HG02884 (cell line): ENCODE data around the gene ADNP2.
"Not testable (repeated sequence)": the region's sequence is repeated elsewhere in the genome, so short reads cannot be mapped to it uniquely, and the experiment has no call there.

Experiments
- ATAC-seq: cut with Tn5 transposase; IDR thresholded peaks from one replicate; pipeline ENCODE4 v1.9.1; 2021; ENCODE audit warnings: mild to moderate bottlenecking, moderate library complexity; ENCODE audit not compliant: unreplicated experiment

Gene ADNP2

GRCh38 chr18:80145196-80145804, 36.2 kb downstream of the ADNP2 start:
- no peak for ATAC-seq

- ATAC-seq: peak; percentile 27
Measured at GRCh38 chr18:80147037-80147417, 38.0 kb downstream of the ADNP2 start.

- ATAC-seq: peak; percentile 86
Measured at GRCh38 chr18:80147418-80148325, 38.6 kb downstream of the ADNP2 start.

- ATAC-seq: peak; percentile 5
Measured at GRCh38 chr18:80148326-80149199, 39.5 kb downstream of the ADNP2 start.

- ATAC-seq: no peak
Measured at GRCh38 chr18:80149667-80150066, 40.6 kb downstream of the ADNP2 start.

GRCh38 chr18:80154293-80154692, 45.2 kb downstream of the ADNP2 start:
- ATAC-seq: peak; percentile 70

GRCh38 chr18:80157708-80158343, 48.8 kb downstream of the ADNP2 start:
- ATAC-seq: no peak

GRCh38 chr18:80158365-80158764, 49.3 kb downstream of the ADNP2 start:
- no peak for ATAC-seq

- ATAC-seq: no peak
Measured at GRCh38 chr18:80159713-80160636, 50.9 kb downstream of the ADNP2 start.

- ATAC-seq: no peak
Measured at GRCh38 chr18:80161781-80162417, 52.8 kb downstream of the ADNP2 start.

GRCh38 chr18:80163183-80163582, 54.1 kb downstream of the ADNP2 start:
- ATAC-seq: no peak

- ATAC-seq: not testable (repeated sequence)
Measured at GRCh38 chr18:80164727-80165355, 55.8 kb downstream of the ADNP2 start.

- no peak for ATAC-seq
Measured at GRCh38 chr18:80166240-80166639, 57.2 kb downstream of the ADNP2 start.

- ATAC-seq: no peak
Measured at GRCh38 chr18:80166725-80167124, 57.7 kb downstream of the ADNP2 start.

- ATAC-seq: no peak
Measured at GRCh38 chr18:80167331-80167730, 58.3 kb downstream of the ADNP2 start.

GRCh38 chr18:80167931-80168330, 58.9 kb downstream of the ADNP2 start:
- ATAC-seq: no peak

GRCh38 chr18:80168346-80168745, 59.3 kb downstream of the ADNP2 start:
- no peak for ATAC-seq

GRCh38 chr18:80168982-80169381, 59.9 kb downstream of the ADNP2 start:
- ATAC-seq: no peak

- no peak for ATAC-seq
Measured at GRCh38 chr18:80169607-80170006, 60.5 kb downstream of the ADNP2 start.
